ENCODE measurements around the gene KLC3.

Gene KLC3

DNA sequence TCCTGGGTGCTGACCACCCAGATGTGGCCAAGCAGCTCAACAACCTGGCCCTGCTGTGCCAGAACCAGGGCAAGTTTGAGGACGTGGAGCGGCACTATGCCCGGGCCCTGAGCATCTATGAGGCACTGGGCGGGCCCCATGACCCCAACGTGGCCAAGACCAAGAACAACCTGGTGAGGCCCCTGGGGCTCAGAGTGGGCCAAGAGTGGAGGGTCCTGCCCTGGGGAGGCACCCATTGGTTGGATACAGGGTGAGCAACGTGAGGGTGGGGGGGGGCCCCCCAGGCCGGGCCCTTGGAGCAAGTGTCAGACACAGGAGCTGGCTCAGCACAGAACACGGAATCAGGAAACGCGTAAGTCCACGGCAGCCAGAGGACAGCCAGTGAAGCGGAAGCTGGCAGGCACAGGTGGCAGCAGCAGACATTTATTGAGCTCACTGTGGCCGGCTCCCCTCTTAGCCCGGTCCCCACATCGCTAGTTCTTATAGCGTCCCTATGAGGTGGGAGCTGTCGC, 8.9 kb downstream of the KLC3 start:
- no peak for FAIRE-seq

DNA sequence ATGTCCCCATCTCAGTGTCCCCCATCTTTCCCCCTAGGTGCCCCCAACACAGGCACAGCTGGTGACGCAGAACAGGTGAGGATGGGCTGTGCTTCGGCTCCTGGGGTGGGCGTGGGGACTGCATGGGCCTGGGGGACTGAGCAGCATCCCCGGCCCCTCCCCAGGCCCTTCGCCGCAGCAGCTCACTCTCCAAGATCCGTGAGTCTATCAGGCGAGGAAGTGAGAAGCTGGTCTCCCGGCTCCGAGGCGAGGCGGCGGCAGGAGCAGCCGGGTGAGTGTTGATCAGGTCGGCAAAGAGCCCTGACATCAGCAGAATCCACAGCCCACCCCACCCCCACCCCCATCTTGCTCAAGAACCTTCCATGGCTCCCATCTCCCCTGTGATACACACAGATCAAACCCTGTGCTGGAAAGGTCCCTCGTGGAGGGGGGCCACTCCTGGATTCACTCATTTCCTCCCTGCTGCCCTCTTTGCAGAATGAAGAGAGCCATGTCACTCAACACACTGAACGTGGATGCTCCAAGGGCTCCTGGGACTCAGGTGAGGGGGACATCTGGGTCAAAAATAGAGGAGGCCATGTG, 10.0 kb downstream of the KLC3 start:
- no peak for FAIRE-seq

DNA sequence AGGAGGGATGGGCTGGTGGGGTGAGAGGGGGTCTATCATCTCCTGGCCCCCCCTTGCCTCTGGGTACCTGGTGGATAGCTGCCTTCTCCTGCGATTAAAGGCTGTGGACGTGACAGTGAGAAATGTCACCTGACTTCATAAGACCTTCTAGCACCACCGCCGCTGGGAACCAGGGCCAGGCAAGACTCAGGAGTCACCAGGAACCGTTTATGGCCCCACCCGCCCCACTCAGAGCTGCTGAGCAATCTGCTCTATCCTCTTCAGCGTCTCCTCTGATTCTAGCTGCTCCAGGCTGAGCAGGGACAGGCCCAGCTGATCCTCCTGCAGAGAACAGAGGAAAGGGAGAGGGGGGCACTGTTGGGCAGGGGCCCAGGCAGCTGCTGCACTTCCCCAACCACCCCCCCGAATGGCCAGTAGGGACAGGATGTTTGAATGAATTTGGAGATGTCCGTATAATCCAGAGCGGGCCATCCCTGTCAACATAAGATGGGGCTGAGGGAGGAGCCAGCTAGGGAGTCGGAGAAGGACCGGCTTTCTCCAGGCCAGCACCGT, 10.9 kb downstream of the KLC3 start:
- FAIRE-seq = no peak

DNA sequence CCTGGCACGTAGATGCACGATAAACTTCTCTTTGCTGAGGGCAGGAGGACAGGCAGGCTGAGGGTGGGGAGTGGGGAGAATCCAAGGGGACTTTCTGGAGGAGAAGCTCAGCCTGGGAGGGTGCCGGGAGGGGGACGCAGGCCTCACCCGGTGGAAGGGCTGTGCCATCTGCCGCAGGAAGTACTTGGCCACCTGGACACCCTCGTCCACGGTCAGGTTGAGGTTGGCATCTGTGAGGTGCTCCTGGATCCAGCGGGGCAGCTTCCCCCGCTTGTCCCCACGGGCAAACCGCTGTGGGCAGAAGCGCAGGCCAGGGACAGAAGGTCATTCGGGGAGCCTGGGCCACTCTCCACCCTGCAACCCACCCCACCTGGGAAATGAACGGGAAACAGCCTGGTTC, 11.5 kb downstream of the KLC3 start:
- no peak for FAIRE-seq

DNA sequence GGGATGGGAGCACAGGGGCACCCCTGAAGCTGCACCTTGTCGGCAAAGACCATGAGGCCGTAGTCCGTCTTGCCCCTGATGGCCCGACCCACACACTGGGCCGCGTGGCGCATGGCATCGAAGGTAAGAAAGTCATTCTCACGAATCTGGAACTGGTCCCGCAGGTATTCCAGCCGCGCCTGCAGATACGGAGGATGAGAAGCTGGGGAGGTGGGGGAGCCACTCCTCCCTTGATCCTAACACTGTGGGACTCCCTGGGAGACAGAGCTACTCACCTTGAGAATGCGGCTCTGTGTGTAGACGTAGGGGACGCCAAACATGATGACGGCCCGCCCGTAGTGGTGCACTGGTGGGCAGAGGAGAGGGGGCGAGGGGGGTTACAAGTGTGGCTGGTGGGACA, 11.9 kb downstream of the KLC3 start:
- FAIRE-seq = no peak

DNA sequence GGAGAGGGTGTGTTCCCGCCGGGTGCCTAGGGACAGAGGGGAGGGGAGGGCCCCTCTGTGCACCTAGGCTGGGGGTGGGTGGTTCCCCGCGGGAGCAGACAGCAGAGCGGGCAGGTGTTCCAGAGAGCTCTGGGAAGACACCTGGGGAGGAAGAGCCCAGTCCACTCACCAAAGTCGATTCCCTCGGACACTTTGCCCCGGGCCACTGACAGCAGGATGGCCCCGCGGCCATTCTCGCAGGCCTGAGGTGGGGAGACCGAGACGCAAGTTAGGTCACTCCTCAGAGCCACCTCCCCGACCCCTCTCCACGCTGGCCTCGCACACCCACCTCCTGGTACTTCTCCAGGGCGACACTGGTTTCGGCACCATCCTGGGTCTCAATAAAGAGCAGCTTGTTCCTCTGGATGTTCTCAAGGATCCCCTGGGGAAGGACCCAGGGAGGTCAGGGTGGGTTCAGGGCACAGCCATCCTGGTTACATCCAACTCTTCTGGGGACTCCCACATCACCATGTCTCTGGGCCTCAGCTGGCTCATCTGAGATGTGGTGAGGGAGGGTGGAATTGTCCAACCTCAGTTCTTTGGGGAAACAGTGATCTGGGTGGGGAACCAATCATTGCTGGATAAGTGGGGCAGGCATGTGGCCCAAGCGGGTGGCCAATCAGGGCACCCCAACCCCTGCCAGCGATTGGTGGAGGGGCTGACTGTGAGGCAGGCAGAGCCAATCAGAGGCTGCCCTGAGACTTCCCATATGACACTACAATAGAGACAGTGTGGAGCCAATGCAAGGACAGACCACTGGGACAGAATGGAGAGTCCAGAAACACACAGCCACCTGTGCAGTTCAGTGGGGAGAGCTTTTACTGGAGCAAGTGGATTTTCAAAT, 12.6 kb downstream of the KLC3 start:
- no peak for FAIRE-seq

DNA sequence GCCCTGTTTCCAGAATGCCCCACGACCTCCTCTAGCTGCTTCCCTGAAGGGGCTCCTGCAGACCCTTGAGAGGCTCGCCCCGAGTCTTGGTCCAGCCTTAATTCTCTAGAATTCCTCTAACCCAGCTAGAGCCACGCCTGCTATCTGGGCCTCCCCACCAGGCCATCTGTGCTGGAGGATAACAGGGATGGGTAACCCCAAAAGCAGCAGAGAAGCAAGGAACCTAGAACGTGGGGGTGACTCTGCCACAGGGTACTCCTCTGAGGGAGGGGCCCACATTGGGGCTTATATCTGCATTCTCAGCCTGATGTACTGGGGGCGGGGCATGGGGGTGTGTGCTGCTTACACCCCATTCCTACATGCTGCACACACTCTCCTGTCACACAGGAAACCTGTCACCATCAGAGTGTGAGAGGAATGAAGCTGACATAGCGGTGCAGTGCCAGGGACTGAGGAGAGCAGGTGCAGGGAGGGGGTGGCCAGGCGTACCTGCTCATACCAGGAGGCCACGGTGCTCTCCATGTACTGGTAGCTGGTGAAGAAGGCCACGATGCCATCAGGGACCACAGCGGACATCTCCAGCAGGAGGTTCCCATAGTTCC, 13.8 kb downstream of the KLC3 start:
- FAIRE-seq = no peak

DNA sequence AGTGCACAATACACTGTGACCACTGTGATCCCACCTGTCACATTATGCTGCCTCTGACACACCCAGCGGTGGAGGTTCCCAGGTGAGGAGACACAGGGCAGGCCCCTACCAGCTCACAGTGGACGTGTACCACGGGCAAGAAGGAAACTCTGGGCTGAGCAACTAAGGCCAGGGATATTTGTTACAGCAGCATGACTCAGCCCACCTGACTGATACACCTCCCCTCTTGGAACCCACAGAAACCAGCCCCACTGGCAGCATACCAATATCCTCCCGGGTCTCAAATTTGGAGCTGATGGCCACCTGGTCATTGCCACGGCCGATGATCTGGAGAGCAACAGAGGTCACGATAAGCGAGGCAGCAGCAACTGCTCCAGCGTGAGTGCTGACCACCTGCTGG, 14.9 kb downstream of the KLC3 start:
- FAIRE-seq = no peak

DNA sequence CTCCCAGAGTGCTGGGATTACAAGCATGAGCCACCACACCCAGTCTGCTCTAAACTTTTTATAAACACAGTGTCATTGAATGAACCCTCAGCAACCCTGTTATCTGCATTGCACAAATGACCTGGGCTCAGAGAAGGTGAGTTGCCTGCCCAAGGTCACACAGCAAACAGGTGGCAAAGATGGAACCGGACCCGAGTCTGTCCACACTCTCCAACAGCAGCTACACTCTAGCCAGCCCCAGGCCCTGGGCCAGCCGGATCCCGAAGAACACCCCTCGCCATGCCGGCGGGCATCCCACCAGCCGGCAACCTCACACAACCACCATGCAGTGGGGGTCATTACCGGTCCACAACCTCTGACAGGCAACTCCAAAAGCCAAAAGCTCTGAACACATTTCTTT, 15.4 kb downstream of the KLC3 start:
- no peak for FAIRE-seq

DNA sequence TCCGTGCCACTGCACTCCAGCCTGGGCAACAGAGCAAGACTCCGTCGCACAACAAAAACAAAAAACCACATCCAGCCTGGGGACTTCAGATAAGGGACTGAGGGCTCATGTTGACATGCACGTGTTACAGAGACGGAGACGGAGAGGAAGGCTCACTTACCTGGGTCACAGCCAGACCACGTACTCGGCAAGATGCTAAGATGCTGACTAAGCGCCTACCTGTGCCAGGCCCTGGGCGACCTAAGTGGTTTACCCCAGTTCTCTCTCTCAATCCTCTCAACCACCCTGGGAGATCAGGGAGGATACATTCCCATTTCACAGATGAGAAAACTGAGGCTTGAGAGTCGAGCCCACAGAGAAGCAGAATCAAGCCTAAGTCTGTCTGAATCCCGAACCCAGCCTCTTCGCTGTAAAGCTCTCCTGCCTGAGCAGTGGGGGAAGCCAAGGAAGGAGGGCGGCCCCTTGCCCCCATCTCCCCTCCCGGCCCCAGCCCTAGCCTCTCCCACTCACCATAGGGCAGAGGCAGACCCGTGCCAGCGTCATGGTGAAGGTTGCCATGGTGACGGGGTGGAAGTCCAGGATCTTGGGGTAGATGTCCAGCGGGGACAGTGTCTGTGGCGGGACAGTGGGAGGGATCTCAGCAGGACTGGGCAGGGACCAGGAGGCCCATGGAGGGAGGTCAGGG, 16.4 kb downstream of the KLC3 start:
- no peak for FAIRE-seq

DNA sequence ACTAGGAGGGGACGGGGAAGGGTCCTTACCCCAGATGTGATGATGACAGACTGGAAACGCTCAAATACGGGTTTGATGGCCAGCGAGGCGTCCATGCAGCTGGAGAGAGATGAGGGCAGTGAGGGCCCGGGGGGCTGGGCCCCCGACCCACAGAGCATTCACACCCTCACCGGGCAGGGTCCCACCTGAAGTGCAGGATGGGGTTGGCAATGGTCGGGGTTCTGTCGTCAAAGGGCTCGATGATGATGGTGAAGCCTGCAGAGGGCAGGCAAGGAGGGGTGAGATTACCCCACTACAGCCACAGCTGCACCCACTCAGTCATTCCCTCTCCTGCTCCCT, 16.9 kb downstream of the KLC3 start:
- FAIRE-seq = no peak

DNA sequence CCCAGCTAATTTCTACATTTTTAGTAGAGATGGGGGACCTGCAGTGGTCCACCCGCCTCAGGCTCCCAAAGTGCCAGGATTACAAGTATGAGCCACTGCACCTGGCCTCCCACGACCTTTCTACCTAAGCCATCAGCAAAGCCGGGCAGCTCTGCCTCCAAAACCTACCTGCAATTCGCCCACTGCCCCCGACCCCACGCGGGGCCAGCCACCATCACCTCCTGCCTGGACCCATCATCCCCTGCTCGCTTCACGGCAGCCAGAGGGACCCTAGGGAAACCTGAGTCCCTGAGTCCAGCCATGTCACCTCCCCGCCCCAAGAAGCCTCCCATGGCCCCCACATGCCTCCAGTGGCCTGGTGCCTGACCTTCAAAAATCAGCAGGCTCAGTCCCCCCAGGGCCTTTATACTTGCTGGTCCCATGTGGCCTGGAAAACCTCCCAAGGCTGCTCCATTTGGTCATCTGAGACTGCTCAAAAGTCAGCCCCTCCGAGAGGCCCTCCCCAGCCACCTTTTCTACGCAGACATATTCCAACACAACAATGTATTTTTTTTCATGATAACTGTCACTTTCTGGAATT, 17.8 kb downstream of the KLC3 start:
- FAIRE-seq = no peak

DNA sequence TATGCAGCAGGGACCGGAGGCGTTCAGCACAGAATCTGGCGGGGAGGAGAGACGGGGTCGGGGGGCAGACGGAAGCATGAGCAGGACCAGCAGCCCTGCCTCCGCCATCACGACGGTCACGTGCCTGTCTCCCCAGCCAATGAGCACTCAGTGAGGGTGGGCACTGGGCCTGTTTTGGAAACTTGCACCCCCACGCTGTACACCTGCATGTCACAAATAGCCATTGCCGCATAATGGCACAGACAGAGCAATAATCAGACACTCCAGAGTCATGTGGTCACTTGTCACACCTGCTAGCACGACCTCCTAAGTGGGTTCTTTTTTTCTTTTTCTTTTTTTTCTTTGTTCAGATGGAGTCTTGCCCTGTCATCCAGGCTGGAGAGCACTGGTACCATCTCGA, 21.1 kb downstream of the KLC3 start:
- FAIRE-seq = no peak

DNA sequence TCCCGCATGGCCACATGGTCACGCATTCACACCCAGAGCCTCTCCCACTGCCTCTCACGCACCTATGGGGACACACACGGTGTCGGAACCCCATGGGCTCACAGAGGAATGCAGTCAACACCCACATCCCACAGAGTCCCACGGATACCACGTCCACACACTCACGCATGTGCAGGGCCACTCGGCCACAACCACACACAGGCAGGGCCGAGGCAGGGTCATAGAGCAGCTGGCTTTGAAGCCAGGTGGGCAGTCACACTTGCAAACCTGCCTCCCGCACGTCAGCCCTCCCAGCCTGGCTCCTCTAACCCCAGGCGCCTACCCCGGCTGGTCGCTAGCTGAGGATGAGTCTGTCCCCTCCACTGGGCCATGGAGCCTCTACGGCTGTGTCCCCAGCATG, 21.7 kb downstream of the KLC3 start:
- no peak for FAIRE-seq

DNA sequence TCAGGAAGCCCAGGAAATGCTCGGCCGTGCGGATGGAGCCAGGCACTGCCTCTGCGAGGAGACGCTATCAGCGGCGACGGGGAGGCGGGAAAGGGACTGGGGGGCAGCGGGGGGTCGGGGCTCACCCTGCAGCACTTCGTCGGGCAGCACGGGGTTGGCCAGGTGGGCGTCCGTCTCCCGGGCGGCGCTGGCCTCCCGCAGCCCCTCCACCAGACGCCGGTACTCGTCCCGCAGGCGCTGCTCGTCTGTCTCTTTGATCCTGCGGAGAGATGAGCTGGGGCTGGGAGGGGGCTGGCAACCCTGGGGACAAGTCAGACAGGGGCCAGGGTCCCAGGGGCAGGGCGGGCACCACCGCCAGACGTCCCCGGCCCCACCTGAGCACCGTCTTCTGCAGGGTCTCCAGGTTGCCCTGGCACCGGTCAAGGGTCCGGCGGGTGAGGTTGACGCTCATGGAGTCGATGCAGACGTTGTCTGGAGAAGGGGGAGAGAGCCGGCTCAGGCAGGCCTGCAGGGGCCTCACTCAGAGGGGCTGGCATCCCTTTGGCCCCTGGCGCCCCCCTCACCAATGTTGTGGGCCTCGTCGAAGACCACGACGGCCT, 23.4 kb downstream of the KLC3 start:
- FAIRE-seq = no peak

DNA sequence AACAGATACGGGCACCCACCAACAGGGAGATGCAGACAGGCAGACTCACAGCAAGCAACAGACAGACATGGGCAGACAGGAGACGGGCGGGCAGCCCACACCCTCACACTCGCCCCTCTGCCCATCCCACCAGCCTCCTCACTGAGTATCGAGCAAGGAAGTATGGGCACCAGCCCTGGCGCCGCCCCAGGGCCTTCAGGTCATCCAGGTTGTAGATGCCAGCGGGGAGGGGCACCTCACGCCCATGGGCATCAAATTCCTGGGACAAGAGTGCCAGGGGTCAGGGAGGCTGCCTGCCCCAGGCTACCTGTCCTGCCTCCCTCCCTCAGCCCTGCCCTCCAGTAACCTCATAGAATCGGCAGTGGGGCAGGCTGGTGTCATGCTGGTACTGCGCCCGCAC, 24.1 kb downstream of the KLC3 start:
- FAIRE-seq = no peak

DNA sequence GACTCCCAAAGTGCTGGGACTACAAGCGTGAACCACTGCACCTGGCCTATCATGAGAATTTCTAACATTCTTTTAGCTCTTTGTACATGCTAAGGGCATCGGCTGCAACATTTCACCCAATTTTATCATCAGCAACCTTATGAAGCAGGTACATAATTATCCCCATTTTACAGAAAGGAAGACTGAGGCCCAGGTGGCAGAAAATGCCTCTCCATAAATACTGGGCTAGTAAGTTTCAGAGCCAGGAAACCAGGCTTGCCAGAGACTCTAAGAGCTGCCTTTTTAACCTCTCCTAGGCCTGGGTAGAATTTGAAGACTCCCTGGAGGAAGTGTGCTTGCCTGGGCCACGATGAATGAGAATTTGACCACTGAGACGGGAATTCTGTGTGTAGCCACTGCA, 27.6 kb downstream of the KLC3 start:
- FAIRE-seq = no peak

DNA sequence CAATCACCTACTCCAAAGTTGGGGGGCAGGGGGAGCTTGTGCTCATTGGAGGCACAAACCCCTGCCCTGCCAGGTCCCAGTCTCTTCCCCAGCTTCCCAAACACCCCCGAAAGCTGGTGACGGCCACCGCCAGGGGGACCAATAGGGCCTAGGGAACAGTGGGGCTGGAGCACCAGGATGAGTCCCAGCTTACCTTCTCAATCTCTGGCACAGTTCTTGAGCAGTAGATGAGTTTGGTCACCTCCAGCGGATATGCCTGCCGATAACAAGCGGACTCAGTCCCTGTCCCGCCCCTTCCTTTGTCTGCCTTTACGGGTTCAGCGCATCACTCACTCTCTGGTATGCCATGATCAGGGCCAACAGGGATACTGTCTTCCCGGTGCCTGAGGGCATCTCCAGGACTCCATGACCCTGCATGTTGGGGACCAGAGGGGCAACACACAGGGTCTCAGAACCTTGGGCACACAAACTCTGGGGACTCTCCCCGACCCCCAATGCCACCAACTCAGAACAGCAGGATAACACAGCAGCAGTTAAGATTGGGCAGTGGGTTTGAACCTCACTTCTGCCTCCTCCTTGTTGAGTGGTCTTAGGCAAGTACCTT, 28.3 kb downstream of the KLC3 start:
- no peak for FAIRE-seq

DNA sequence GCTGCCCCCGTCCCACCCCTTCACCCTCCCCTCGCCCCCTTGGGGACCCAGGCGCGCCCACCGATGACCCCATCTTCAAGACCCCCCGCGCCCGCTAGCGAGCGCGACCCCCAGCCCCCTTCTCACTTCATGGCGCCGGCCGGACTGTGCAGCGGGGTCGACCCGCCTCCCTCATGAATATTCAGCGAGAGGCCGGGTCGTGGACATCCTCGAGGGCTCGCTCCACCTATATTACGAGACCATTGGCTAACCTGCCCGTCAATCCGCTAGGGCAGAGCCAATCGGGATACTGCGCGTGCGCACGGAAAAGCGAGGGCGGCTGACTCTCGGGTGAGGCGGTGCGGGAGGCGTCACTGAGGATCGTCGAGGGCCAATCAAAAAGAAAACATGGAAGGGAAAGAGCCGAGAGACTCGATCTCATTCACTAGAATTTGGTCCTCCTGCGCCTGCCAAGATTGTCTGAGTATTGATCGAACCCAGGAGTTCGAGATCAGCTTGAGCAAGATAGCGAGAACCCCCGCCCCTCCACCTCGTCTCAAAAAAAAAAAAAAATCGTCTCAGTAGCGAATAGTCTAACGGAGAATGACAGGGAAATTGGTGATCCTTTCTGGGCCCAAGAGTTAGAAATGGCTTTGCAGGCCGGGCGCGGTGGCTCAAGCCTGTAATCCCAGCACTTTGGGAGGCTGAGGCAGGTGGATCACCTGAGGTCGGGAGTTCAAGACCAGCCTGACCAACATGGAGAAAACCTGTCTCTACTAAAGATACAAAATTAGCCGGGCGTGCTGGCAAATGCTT, 30.1 kb downstream of the KLC3 start, which contains the start of gene ERCC2:
Gene ERCC2, minus strand, starts transcription at position 164 of the 795 bp plus-strand sequence. Its CDS starts 33 bp downstream, at position 131.
- FAIRE-seq = peak; percentile 97

DNA sequence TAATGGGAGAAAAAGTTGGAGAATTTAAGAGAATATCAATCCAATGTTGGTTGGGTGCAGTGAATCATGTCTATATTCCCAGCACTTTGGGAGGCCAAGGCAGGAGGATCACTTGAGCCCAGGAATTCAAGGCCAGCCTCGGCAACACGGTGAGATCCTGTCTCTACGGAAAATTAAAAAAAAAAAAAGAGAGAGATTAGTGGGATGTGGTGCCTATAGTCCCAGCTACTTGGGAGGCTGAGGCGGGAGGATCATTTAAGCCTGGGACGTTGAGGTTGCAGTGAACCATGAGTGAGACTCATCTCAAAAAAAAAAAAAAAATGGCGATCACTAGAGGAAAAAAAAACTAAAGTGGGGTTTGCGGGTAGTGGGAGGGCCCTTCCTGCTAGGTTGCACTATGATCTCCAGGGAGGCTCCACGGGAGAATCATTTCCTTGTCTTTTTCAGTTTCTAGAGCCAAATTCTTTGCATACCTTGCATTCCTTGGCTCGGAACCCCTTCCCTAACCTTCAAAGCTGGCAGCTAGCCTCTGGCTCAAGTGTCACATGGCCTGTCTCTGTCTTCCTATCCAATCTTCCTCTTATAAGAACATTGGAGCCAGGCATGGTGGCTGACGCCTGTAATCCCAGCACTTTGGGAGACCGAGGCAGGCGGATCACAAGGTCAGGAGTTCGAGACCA, 35.6 kb downstream of the KLC3 start:
- no peak for FAIRE-seq

Measured in G401.6 (cell line).